ENCODE results near the gene SMCO2. TPM values are rescaled to one million over a fixed set of nuclear protein-coding genes. Genes with fewer than 3 reads are reported as not detected.

SMCO2 gene
- total and polyA plus RNA-seq, 2 of the 13 experiments (the other 11 are each of a cell fraction or from before 2014, with no cell fraction given) = 0.15 TPM; not detected in 1

- TF ChIP-seq ZNF44 (CRISPR knock-in tag; IDR thresholded peaks at IDR 0.05) = 0 out of 2 replicates have a peak, but pooled peaks have one; percentile 27
- no peak for TF ChIP-seq MZF1 (CRISPR knock-in tag; IDR thresholded peaks at IDR 0.05; ENCODE audit: borderline replicate concordance)
- TF ChIP-seq CSRNP1 (CRISPR knock-in tag; IDR thresholded peaks at IDR 0.05) = no peak; the same call in 1 of the 2 replicates
- peak; percentile 62; the same call in 1 of the 2 replicates for TF ChIP-seq NR0B2 (CRISPR knock-in tag; IDR thresholded peaks at IDR 0.05)
- TF ChIP-seq CCAR2 (optimal IDR thresholded peaks at IDR 0.05; ENCODE audit: low read depth, low read length) = peak; percentile 58
- TF ChIP-seq GZF1 (CRISPR knock-in tag; IDR thresholded peaks at IDR 0.05) = no peak
- TF ChIP-seq ZNF318 (CRISPR knock-in tag; IDR thresholded peaks at IDR 0.05) = no peak
- TF ChIP-seq IRX3 (CRISPR knock-in tag; IDR thresholded peaks at IDR 0.05; ENCODE audit: borderline replicate concordance, low read depth) = no peak
- TF ChIP-seq FOXJ3 (CRISPR knock-in tag; IDR thresholded peaks at IDR 0.05; ENCODE audit: borderline replicate concordance) = peak; percentile 85; the same call in 1 of the 2 replicates
- no peak for TF ChIP-seq TOE1 (CRISPR knock-in tag; IDR thresholded peaks at IDR 0.05)
- peak; percentile 88 for TF ChIP-seq TBX3 (IDR thresholded peaks at IDR 0.05; ENCODE audit: borderline replicate concordance)
- no peak for TF ChIP-seq FUBP1 (CRISPR knock-in tag; IDR thresholded peaks at IDR 0.05; ENCODE audit: borderline replicate concordance)
- TF ChIP-seq ZNF382 (CRISPR knock-in tag; IDR thresholded peaks at IDR 0.05; ENCODE audit: borderline replicate concordance) = no peak
Measured at GRCh38 chr12:27549801-27550652, 103.5 kb downstream of the SMCO2 start (continued).

All from HepG2 (cell line).